Measurements from ENCODE around the gene ARID3B. TPM values are rescaled to one million over a fixed set of nuclear protein-coding genes. Genes with fewer than 3 reads are reported as not detected.

The ARID3B gene
- total and polyA plus RNA-seq, 2 experiments from 2014 or later: 13.2 to 19.8 TPM

- Histone ChIP-seq H4K20me1 (ENCODE audit: insufficient read depth, poor library complexity, severe bottlenecking) (peaks cover 8% of the 10 kb centered on the region), H3K4me3 (no peak overlapping the region), H3K36me3 (replicated peaks; ENCODE audit: insufficient read depth, low read depth) (no peaks in the 10 kb centered on the region), H3K9me3 (ENCODE audit: low read depth) (no peaks in the 10 kb centered on the region), H2AFZ (no peak overlapping the region), H3K27ac (no peak overlapping the region), H3K4me1 (ENCODE audit: insufficient read depth) (no peaks in the 10 kb centered on the region), H3K4me2 (no peak overlapping the region), H3K27me3 (no peaks in the 10 kb centered on the region), H3K9me2 (replicated peaks; ENCODE audit: insufficient read depth) (no peaks in the 10 kb centered on the region), H3K79me2 (peaks cover 9% of the 10 kb centered on the region)
- 34% methylated on average over 5 of the region's 5 CpGs for WGBS (ENCODE audit: low lambda C conversion rate, missing lambda C conversion rate)
- DNase-seq (ENCODE audit: low spot score): peak; percentile 81
- TF ChIP-seq EZH2 (IDR thresholded peaks at IDR 0.05; ENCODE audit: borderline replicate concordance) (no peak), CTCF (IDR thresholded peaks at IDR 0.05; ENCODE audit: poor library complexity) (peak; percentile 82)
Observed at GRCh38 chr15:74635228-74635627, 94.2 kb downstream of the ARID3B start.

GRCh38 chr15:74636984-74637383, 96.0 kb downstream of the ARID3B start:
- H4K20me1 ChIP-seq (ENCODE audit: insufficient read depth, poor library complexity, severe bottlenecking): no peaks in the 10 kb centered on the region
- no peaks in the 10 kb centered on the region for H3K36me3 ChIP-seq (replicated peaks; ENCODE audit: insufficient read depth, low read depth)
- no peak for DNase-seq (ENCODE audit: low spot score)

DNA sequence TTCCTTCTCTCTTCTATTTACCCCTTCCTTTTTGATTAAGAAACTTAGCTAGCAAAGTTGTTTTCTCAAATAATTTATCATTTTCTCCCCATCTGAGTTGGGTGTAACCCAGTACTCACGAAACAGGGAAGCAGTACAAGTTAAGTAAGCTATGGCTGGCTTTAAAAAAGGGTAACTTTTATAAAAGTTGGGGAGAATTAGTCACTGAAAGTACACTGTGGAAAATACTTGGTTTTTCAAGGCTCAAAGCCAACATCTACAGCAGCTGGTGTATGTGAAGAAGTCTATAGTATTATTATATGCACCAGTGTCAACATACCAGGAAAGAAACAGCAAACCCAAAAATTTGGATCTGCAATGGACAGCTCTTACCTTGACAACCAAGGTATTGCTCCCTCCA, 100.1 kb downstream of the ARID3B start:
- Histone ChIP-seq H3K4me1 (ENCODE audit: insufficient read depth) (peaks cover 30% of the 10 kb centered on the region), H3K79me2 (peaks cover 36% of the 10 kb centered on the region), H3K9me3 (ENCODE audit: low read depth) (no peaks in the 10 kb centered on the region), H3K27ac (peak overlapping the region; percentile 96), H3K4me3 (no peak overlapping the region), H3K9me2 (replicated peaks; ENCODE audit: insufficient read depth) (no peaks in the 10 kb centered on the region), H3K27me3 (no peaks in the 10 kb centered on the region), H2AFZ (no peak overlapping the region), H3K36me3 (replicated peaks; ENCODE audit: insufficient read depth, low read depth) (no peaks in the 10 kb centered on the region), H3K4me2 (no peak overlapping the region), H4K20me1 (ENCODE audit: insufficient read depth, poor library complexity, severe bottlenecking) (no peaks in the 10 kb centered on the region)
- 89% methylated on average over 1 of the region's 1 CpG for WGBS (ENCODE audit: low lambda C conversion rate, missing lambda C conversion rate)
- no peak for DNase-seq (ENCODE audit: low spot score)
- TF ChIP-seq EZH2phosphoT487 (IDR thresholded peaks at IDR 0.05; ENCODE audit: low read depth, severe bottlenecking, unreplicated experiment) (no peak), EZH2 (IDR thresholded peaks at IDR 0.05; ENCODE audit: borderline replicate concordance) (no peak), CTCF (IDR thresholded peaks at IDR 0.05; ENCODE audit: poor library complexity) (no peak)

More at GRCh38 chr15:74636984-74637383, 96.0 kb downstream of the ARID3B start:
- H3K4me1 ChIP-seq (ENCODE audit: insufficient read depth): peaks cover 13% of the 10 kb centered on the region
- TF ChIP-seq EZH2phosphoT487 (IDR thresholded peaks at IDR 0.05; ENCODE audit: low read depth, severe bottlenecking, unreplicated experiment) (no peak), EZH2 (IDR thresholded peaks at IDR 0.05; ENCODE audit: borderline replicate concordance) (no peak), CTCF (IDR thresholded peaks at IDR 0.05; ENCODE audit: poor library complexity) (no peak)
- H3K4me3 ChIP-seq: no peak overlapping the region
- H3K27me3 ChIP-seq: no peaks in the 10 kb centered on the region
- H3K27ac ChIP-seq: no peak overlapping the region
- peaks cover 20% of the 10 kb centered on the region for H3K79me2 ChIP-seq
- 100% methylated on average over 1 of the region's 1 CpG for WGBS (ENCODE audit: low lambda C conversion rate, missing lambda C conversion rate)
- H2AFZ ChIP-seq: no peak overlapping the region
- H3K9me3 ChIP-seq (ENCODE audit: low read depth): no peaks in the 10 kb centered on the region
- H3K9me2 ChIP-seq (replicated peaks; ENCODE audit: insufficient read depth): no peaks in the 10 kb centered on the region
- no peak overlapping the region for H3K4me2 ChIP-seq

- H3K4me2 ChIP-seq: peak overlapping the region; percentile 59
- H3K4me3 ChIP-seq: no peak overlapping the region
- TF ChIP-seq EZH2phosphoT487 (IDR thresholded peaks at IDR 0.05; ENCODE audit: low read depth, severe bottlenecking, unreplicated experiment): peak; percentile 80
- TF ChIP-seq CTCF (IDR thresholded peaks at IDR 0.05; ENCODE audit: poor library complexity): no peak
- no peaks in the 10 kb centered on the region for H3K36me3 ChIP-seq (replicated peaks; ENCODE audit: insufficient read depth, low read depth)
- H3K9me2 ChIP-seq (replicated peaks; ENCODE audit: insufficient read depth): no peaks in the 10 kb centered on the region
- H3K27me3 ChIP-seq: no peaks in the 10 kb centered on the region
- H3K27ac ChIP-seq: peak overlapping the region; percentile 97
- no peak overlapping the region for H2AFZ ChIP-seq
- WGBS (ENCODE audit: low lambda C conversion rate, missing lambda C conversion rate): 37% methylated on average over 4 of the region's 4 CpGs
- peaks cover 37% of the 10 kb centered on the region for H3K4me1 ChIP-seq (ENCODE audit: insufficient read depth)
- no peaks in the 10 kb centered on the region for H4K20me1 ChIP-seq (ENCODE audit: insufficient read depth, poor library complexity, severe bottlenecking)
- peak; percentile 78 for DNase-seq (ENCODE audit: low spot score)
- H3K9me3 ChIP-seq (ENCODE audit: low read depth): no peaks in the 10 kb centered on the region
- peaks cover 43% of the 10 kb centered on the region for H3K79me2 ChIP-seq
Observed at GRCh38 chr15:74642348-74642733, 101.3 kb downstream of the ARID3B start.
